Stimulated activated CD4-positive, alpha-beta T cell treated with anti-CD3 and anti-CD28 coated beads, Interleukin-15, amount 100 ng/mL, for 48 hours (primary cell): Measurements from ENCODE around the gene PRC1.
"Not testable (repeated sequence)": the region's sequence is repeated elsewhere in the genome, so short reads cannot be mapped to it uniquely, and the experiment has no call there.

Source experiments
- DNase-seq, 2 donors: peaks; one replicate each; pipeline ENCODE4 v3.0.0-alpha.2; 2020; ENCODE audit warnings: low read depth in 2 of 2

Gene PRC1

GRCh38 chr15:90994417-90995311, at the start of gene PRC1:
Gene PRC1 (minus strand): TSS chr15:90994535. CDS start chr15:90994417, 118 bp downstream.
- DNase-seq, result peak; percentile 96 to 98

- no peak for DNase-seq
These were observed 49.0 kb upstream of the PRC1 start for GRCh38 chr15:91043202-91043874.

- DNase-seq, result no peak
These were observed 46.5 kb upstream of the PRC1 start for GRCh38 chr15:91040856-91041255.

GRCh38 chr15:91039996-91040395, 45.7 kb upstream of the PRC1 start:
- no peak for DNase-seq

- peak; percentile 38 to 50 for DNase-seq
These were observed 38.8 kb upstream of the PRC1 start for GRCh38 chr15:91032919-91033803.

- DNase-seq, result no peak
These were observed 37.5 kb upstream of the PRC1 start for GRCh38 chr15:91031796-91032195.

GRCh38 chr15:91027677-91028076, 33.3 kb upstream of the PRC1 start:
- no peak for DNase-seq

GRCh38 chr15:91023720-91024119, 29.4 kb upstream of the PRC1 start:
- DNase-seq, result no peak

- DNase-seq, result no peak
These were observed 28.4 kb upstream of the PRC1 start for GRCh38 chr15:91022832-91023129.

GRCh38 chr15:91022075-91022831, 27.9 kb upstream of the PRC1 start, which contains the start of gene VPS33B:
Gene VPS33B (minus strand): TSS chr15:91022594. CDS start chr15:91022249, 345 bp downstream.
- peak; percentile 65 to 70 for DNase-seq

GRCh38 chr15:91021516-91022074, 27.3 kb upstream of the PRC1 start:
- DNase-seq, result no peak

GRCh38 chr15:91018158-91018557, 23.8 kb upstream of the PRC1 start:
- DNase-seq, result no peak

- no peak for DNase-seq
These were observed 23.4 kb upstream of the PRC1 start for GRCh38 chr15:91017716-91018115.

GRCh38 chr15:91013701-91014100, 19.4 kb upstream of the PRC1 start:
- DNase-seq, result not testable (repeated sequence)

- DNase-seq, result no peak
These were observed 12.9 kb upstream of the PRC1 start for GRCh38 chr15:91007266-91007665.

- DNase-seq, result no peak
These were observed 6.9 kb upstream of the PRC1 start for GRCh38 chr15:91001209-91001608.

- no peak for DNase-seq
These were observed 4.4 kb upstream of the PRC1 start for GRCh38 chr15:90998737-90999136.

GRCh38 chr15:90994059-90994416, 297 bp downstream of the PRC1 start:
- DNase-seq, result no peak

GRCh38 chr15:90991587-90992285, 2.6 kb downstream of the PRC1 start:
- no peak for DNase-seq

- no peak for DNase-seq
These were observed 3.9 kb downstream of the PRC1 start for GRCh38 chr15:90990446-90990845.
